ENCODE results near the gene GLT8D2.
"Not testable (repeated sequence)": the region's sequence is repeated elsewhere in the genome, so short reads cannot be mapped to it uniquely, and the experiment has no call there.

GLT8D2 gene

GRCh38 chr12:104049278-104049902, 597 bp downstream of the GLT8D2 start:
- no peak for DNase-seq

- DNase-seq: no peak
These were observed 1.2 kb downstream of the GLT8D2 start for GRCh38 chr12:104048811-104049210.

- no peak for DNase-seq
These were observed 1.8 kb downstream of the GLT8D2 start for GRCh38 chr12:104048162-104048561.

GRCh38 chr12:104046306-104046705, 3.7 kb downstream of the GLT8D2 start:
- DNase-seq: no peak

GRCh38 chr12:104044158-104044557, 5.8 kb downstream of the GLT8D2 start:
- DNase-seq: no peak

GRCh38 chr12:104042580-104042979, 7.4 kb downstream of the GLT8D2 start:
- no peak for DNase-seq

- not testable (repeated sequence) for DNase-seq
These were observed 10.2 kb downstream of the GLT8D2 start for GRCh38 chr12:104039769-104040168.

- not testable (repeated sequence) for DNase-seq
These were observed 13.8 kb downstream of the GLT8D2 start for GRCh38 chr12:104036143-104036542.

GRCh38 chr12:104030596-104030995, 19.4 kb downstream of the GLT8D2 start:
- not testable (repeated sequence) for DNase-seq

GRCh38 chr12:104026841-104027599, 23.0 kb downstream of the GLT8D2 start:
- DNase-seq: no peak

- no peak for DNase-seq
These were observed 24.2 kb downstream of the GLT8D2 start for GRCh38 chr12:104025771-104026170.

GRCh38 chr12:104024348-104024747, 25.6 kb downstream of the GLT8D2 start:
- DNase-seq: no peak

GRCh38 chr12:104023710-104024109, 26.3 kb downstream of the GLT8D2 start:
- DNase-seq: no peak

- no peak for DNase-seq
These were observed 27.2 kb downstream of the GLT8D2 start for GRCh38 chr12:104022786-104023185.

GRCh38 chr12:104021862-104022261, 28.1 kb downstream of the GLT8D2 start:
- not testable (repeated sequence) for DNase-seq

- DNase-seq: no peak
These were observed 37.7 kb downstream of the GLT8D2 start for GRCh38 chr12:104012331-104012730.

GRCh38 chr12:104011253-104011652, 38.7 kb downstream of the GLT8D2 start:
- no peak for DNase-seq

- DNase-seq: no peak
These were observed 39.3 kb downstream of the GLT8D2 start for GRCh38 chr12:104010606-104011169.

- no peak for DNase-seq
These were observed 39.9 kb downstream of the GLT8D2 start for GRCh38 chr12:104010121-104010520.

GRCh38 chr12:104006929-104007328, 43.1 kb downstream of the GLT8D2 start:
- DNase-seq: no peak

- DNase-seq: no peak
These were observed 46.4 kb downstream of the GLT8D2 start for GRCh38 chr12:104003596-104003995.

- DNase-seq: no peak
These were observed 47.3 kb downstream of the GLT8D2 start for GRCh38 chr12:104002686-104003085.

- DNase-seq: no peak
These were observed 49.1 kb downstream of the GLT8D2 start for GRCh38 chr12:104000807-104001434.

- DNase-seq: no peak
These were observed 51.0 kb downstream of the GLT8D2 start for GRCh38 chr12:103998976-103999375.
